ENCODE results near the gene TLR6. TPM values are rescaled to one million over a fixed set of nuclear protein-coding genes. Genes with fewer than 3 reads are reported as not detected.

The TLR6 gene
- polyA plus RNA-seq, 1 of the 3 experiments (the other 2 are of a cell fraction): 0.10 TPM

DNA sequence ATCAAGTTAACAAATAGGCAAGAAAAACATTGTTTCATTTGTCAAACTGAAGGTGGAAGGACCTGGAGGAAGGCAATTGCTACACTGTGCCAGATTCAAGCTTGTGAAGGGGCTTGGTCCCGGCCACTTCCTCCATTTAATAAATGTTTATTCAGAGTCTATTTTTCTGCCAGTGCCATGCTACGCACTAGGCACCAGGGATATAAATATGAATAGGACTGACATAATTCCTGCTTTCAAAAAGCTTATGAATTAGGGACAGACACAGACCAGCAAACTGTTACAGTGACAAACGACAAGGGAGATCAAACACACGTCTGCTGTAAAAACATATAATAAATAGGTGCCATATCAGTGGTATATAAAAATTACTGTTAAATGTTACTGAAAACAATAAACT is 571 bp downstream of the TLR6 start:
- 86% methylated on average over 4 of the region's 4 CpGs for WGBS (ENCODE audit: low lambda C conversion rate)
- H3K79me2 ChIP-seq (ENCODE audit: insufficient read depth): no peaks in the 10 kb centered on the region
- no peak for DNase-seq
- no peak overlapping the region for H3K4me3 ChIP-seq (ENCODE audit: low read depth in 2 of 2, low read length in 1 of 2)
- no peak overlapping the region for H3K27ac ChIP-seq (ENCODE audit: low read depth in 2 of 2, low read length in 1 of 2)
- ChIA-PET POLR2A (no interaction called here), CTCF (interaction anchor here (0.7 to 1.6 kb wide), 11 partner anchors 11 to 787 kb away, joined by 3 to 15 read pairs (median 4); partner anchors contain the start of genes FAM114A1 and TLR1)
- H2AFZ ChIP-seq (ENCODE audit: low read depth): peak overlapping the region; percentile 54; the same call in 1 of the 2 replicates
- H3K27me3 ChIP-seq (ENCODE audit: insufficient read depth): no peaks in the 10 kb centered on the region
- H3K4me2 ChIP-seq: no peak overlapping the region
- peaks cover 11% of the 10 kb centered on the region for H3K9me3 ChIP-seq
- peaks cover 0 to 7% of the 10 kb centered on the region in 2 experiments for H3K36me3 ChIP-seq (replicated peaks in 1 of 2; ENCODE audit: control insufficient read depth in 1 of 2, insufficient read depth in 2 of 2, low read length in 1 of 2)
- TF ChIP-seq NRF1 (IDR thresholded peaks at IDR 0.05; ENCODE audit: low read depth, low read length) (no peak), SMC3 (IDR thresholded peaks at IDR 0.05; ENCODE audit: low read depth, low read length) (no peak), RXRA (IDR thresholded peaks at IDR 0.05; ENCODE audit: borderline replicate concordance, low read depth) (no peak), ELF1 (IDR thresholded peaks at IDR 0.05) (no peak), GABPA (IDR thresholded peaks at IDR 0.05; ENCODE audit: low read depth) (no peak), MEF2A (IDR thresholded peaks at IDR 0.05; ENCODE audit: borderline replicate concordance, low read depth) (no peak), FOXM1 (IDR thresholded peaks at IDR 0.05; ENCODE audit: low read depth) (no peak), EZH2phosphoT487 (IDR thresholded peaks at IDR 0.05; ENCODE audit: borderline replicate concordance, low read depth) (no peak), FOSL2 (IDR thresholded peaks at IDR 0.05; ENCODE audit: borderline replicate concordance, low read depth) (no peak), MXI1 (IDR thresholded peaks at IDR 0.05; ENCODE audit: low read depth, low read length) (no peak)
- TF ChIP-seq, protein P1, sequence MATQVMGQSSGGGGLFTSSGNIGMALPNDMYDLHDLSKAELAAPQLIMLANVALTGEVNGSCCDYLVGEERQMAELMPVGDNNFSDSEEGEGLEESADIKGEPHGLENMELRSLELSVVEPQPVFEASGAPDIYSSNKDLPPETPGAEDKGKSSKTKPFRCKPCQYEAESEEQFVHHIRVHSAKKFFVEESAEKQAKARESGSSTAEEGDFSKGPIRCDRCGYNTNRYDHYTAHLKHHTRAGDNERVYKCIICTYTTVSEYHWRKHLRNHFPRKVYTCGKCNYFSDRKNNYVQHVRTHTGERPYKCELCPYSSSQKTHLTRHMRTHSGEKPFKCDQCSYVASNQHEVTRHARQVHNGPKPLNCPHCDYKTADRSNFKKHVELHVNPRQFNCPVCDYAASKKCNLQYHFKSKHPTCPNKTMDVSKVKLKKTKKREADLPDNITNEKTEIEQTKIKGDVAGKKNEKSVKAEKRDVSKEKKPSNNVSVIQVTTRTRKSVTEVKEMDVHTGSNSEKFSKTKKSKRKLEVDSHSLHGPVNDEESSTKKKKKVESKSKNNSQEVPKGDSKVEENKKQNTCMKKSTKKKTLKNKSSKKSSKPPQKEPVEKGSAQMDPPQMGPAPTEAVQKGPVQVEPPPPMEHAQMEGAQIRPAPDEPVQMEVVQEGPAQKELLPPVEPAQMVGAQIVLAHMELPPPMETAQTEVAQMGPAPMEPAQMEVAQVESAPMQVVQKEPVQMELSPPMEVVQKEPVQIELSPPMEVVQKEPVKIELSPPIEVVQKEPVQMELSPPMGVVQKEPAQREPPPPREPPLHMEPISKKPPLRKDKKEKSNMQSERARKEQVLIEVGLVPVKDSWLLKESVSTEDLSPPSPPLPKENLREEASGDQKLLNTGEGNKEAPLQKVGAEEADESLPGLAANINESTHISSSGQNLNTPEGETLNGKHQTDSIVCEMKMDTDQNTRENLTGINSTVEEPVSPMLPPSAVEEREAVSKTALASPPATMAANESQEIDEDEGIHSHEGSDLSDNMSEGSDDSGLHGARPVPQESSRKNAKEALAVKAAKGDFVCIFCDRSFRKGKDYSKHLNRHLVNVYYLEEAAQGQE (IDR thresholded peaks at IDR 0.05; ENCODE audit: low read depth, low read length): no peak
- TF ChIP-seq, protein P2, sequence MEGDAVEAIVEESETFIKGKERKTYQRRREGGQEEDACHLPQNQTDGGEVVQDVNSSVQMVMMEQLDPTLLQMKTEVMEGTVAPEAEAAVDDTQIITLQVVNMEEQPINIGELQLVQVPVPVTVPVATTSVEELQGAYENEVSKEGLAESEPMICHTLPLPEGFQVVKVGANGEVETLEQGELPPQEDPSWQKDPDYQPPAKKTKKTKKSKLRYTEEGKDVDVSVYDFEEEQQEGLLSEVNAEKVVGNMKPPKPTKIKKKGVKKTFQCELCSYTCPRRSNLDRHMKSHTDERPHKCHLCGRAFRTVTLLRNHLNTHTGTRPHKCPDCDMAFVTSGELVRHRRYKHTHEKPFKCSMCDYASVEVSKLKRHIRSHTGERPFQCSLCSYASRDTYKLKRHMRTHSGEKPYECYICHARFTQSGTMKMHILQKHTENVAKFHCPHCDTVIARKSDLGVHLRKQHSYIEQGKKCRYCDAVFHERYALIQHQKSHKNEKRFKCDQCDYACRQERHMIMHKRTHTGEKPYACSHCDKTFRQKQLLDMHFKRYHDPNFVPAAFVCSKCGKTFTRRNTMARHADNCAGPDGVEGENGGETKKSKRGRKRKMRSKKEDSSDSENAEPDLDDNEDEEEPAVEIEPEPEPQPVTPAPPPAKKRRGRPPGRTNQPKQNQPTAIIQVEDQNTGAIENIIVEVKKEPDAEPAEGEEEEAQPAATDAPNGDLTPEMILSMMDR (IDR thresholded peaks at IDR 0.05): no peak
- TF ChIP-seq, protein P3, sequence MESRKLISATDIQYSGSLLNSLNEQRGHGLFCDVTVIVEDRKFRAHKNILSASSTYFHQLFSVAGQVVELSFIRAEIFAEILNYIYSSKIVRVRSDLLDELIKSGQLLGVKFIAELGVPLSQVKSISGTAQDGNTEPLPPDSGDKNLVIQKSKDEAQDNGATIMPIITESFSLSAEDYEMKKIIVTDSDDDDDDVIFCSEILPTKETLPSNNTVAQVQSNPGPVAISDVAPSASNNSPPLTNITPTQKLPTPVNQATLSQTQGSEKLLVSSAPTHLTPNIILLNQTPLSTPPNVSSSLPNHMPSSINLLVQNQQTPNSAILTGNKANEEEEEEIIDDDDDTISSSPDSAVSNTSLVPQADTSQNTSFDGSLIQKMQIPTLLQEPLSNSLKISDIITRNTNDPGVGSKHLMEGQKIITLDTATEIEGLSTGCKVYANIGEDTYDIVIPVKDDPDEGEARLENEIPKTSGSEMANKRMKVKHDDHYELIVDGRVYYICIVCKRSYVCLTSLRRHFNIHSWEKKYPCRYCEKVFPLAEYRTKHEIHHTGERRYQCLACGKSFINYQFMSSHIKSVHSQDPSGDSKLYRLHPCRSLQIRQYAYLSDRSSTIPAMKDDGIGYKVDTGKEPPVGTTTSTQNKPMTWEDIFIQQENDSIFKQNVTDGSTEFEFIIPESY (IDR thresholded peaks at IDR 0.05; ENCODE audit: borderline replicate concordance, low read depth): no peak
- H3K4me1 ChIP-seq (ENCODE audit: control insufficient read depth in 1 of 2, insufficient read depth in 2 of 2, low read depth in 1 of 2, low read length in 1 of 2): peaks cover 0 to 14% of the 10 kb centered on the region in 2 experiments
- H3K9me2 ChIP-seq: no peaks in the 10 kb centered on the region
- no peak overlapping the region for H3K9ac ChIP-seq
- no peaks in the 10 kb centered on the region for H4K20me1 ChIP-seq (ENCODE audit: insufficient read depth)
- peaks cover 19% of the 10 kb centered on the region for H3F3A ChIP-seq (replicated peaks; ENCODE audit: insufficient read depth)

All from SK-N-SH (cell line).